ENCODE measurements around the gene GZMM.

- no peak for TF ChIP-seq CTCF (IDR thresholded peaks at IDR 0.05)
- TF ChIP-seq POLR2A (IDR thresholded peaks at IDR 0.05), result no peak
These were observed 13.5 kb upstream of the GZMM start for GRCh38 chr19:530134-531008.

All from Peyer's patch (tissue), 4 donors.